ENCODE results near the gene IL1RL2.
A peak's percentile ranks its signal among the peaks of the same experiment; 100 is the strongest.

IL1RL2 gene

GRCh38 chr2:102217032-102217431 is 30.2 kb downstream of the IL1RL2 start:
- no peak overlapping the region for H3K27ac ChIP-seq (ENCODE audit: low read depth, low read length)
- no peaks in the 10 kb centered on the region for H3K4me1 ChIP-seq (ENCODE audit: control insufficient read depth in 5 of 5, insufficient read depth in 5 of 5, low read length in 5 of 5)
- H3K9ac ChIP-seq (ENCODE audit: low read length in 5 of 5) = no peak overlapping the region
- peaks cover 10 to 37% (median 24%) of the 10 kb centered on the region in 5 donors for H3K9me3 ChIP-seq (ENCODE audit: control insufficient read depth in 5 of 5, low read length in 5 of 5)
- H3K36me3 ChIP-seq (ENCODE audit: control insufficient read depth in 5 of 5, insufficient read depth in 5 of 5, low read length in 5 of 5) = no peaks in the 10 kb centered on the region
- no peaks in the 10 kb centered on the region for H3K27me3 ChIP-seq (ENCODE audit: control insufficient read depth in 5 of 5, insufficient read depth in 4 of 5, low read length in 5 of 5)
- H3K4me3 ChIP-seq (ENCODE audit: low read depth in 1 of 5, low read length in 5 of 5) = no peak overlapping the region

- H3K4me1 ChIP-seq (ENCODE audit: control insufficient read depth in 5 of 5, insufficient read depth in 5 of 5, low read length in 5 of 5) = peaks cover 14 to 29% (median 28%) of the 10 kb centered on the region in 5 donors
- H3K36me3 ChIP-seq (ENCODE audit: control insufficient read depth in 5 of 5, insufficient read depth in 5 of 5, low read length in 5 of 5) = no peaks in the 10 kb centered on the region
- no peak overlapping the region for H3K4me3 ChIP-seq (ENCODE audit: low read depth in 1 of 5, low read length in 5 of 5)
- H3K9me3 ChIP-seq (ENCODE audit: control insufficient read depth in 5 of 5, low read length in 5 of 5) = no peaks in the 10 kb centered on the region
- H3K9ac ChIP-seq (ENCODE audit: low read length in 5 of 5) = no peak overlapping the region
- H3K27ac ChIP-seq (ENCODE audit: low read depth, low read length) = no peak overlapping the region
- H3K27me3 ChIP-seq (ENCODE audit: control insufficient read depth in 5 of 5, insufficient read depth in 4 of 5, low read length in 5 of 5) = peaks cover 0 to 3% (median 0%) of the 10 kb centered on the region in 5 donors
Observed at GRCh38 chr2:102224824-102225739, 38.3 kb downstream of the IL1RL2 start.

- H3K4me1 ChIP-seq (ENCODE audit: control insufficient read depth in 5 of 5, insufficient read depth in 5 of 5, low read length in 5 of 5) = peaks cover 14 to 29% (median 28%) of the 10 kb centered on the region in 5 donors
- H3K27me3 ChIP-seq (ENCODE audit: control insufficient read depth in 5 of 5, insufficient read depth in 4 of 5, low read length in 5 of 5) = peaks cover 0 to 3% (median 0%) of the 10 kb centered on the region in 5 donors
- no peaks in the 10 kb centered on the region for H3K9me3 ChIP-seq (ENCODE audit: control insufficient read depth in 5 of 5, low read length in 5 of 5)
- no peak overlapping the region for H3K4me3 ChIP-seq (ENCODE audit: low read depth in 1 of 5, low read length in 5 of 5)
- peak overlapping the region in 1 of 5 donors; percentile 54 for H3K9ac ChIP-seq (ENCODE audit: low read length in 5 of 5)
- peak overlapping the region; percentile 94 for H3K27ac ChIP-seq (ENCODE audit: low read depth, low read length)
- H3K36me3 ChIP-seq (ENCODE audit: control insufficient read depth in 5 of 5, insufficient read depth in 5 of 5, low read length in 5 of 5) = no peaks in the 10 kb centered on the region
Observed at GRCh38 chr2:102226171-102226570, 39.3 kb downstream of the IL1RL2 start.

- H3K4me1 ChIP-seq (ENCODE audit: control insufficient read depth in 5 of 5, insufficient read depth in 5 of 5, low read length in 5 of 5) = peaks cover 14 to 29% (median 28%) of the 10 kb centered on the region in 5 donors
- no peaks in the 10 kb centered on the region for H3K9me3 ChIP-seq (ENCODE audit: control insufficient read depth in 5 of 5, low read length in 5 of 5)
- peaks cover 0 to 3% (median 0%) of the 10 kb centered on the region in 5 donors for H3K27me3 ChIP-seq (ENCODE audit: control insufficient read depth in 5 of 5, insufficient read depth in 4 of 5, low read length in 5 of 5)
- H3K9ac ChIP-seq (ENCODE audit: low read length in 5 of 5) = peak overlapping the region; percentile 49 to 78 (median 74)
- H3K27ac ChIP-seq (ENCODE audit: low read depth, low read length) = peak overlapping the region; percentile 94
- H3K36me3 ChIP-seq (ENCODE audit: control insufficient read depth in 5 of 5, insufficient read depth in 5 of 5, low read length in 5 of 5) = no peaks in the 10 kb centered on the region
- H3K4me3 ChIP-seq (ENCODE audit: low read depth in 1 of 5, low read length in 5 of 5) = peak overlapping the region in 3 of 5 donors; percentile 16 to 59 (median 33)
Observed at GRCh38 chr2:102226612-102227391, 40.0 kb downstream of the IL1RL2 start.

- Histone ChIP-seq H3K36me3 (ENCODE audit: control insufficient read depth in 5 of 5, insufficient read depth in 5 of 5, low read length in 5 of 5) (no peaks in the 10 kb centered on the region), H3K9ac (ENCODE audit: low read length in 5 of 5) (peak overlapping the region in 1 of 5 donors; percentile 28), H3K4me3 (ENCODE audit: low read depth in 1 of 5, low read length in 5 of 5) (no peak overlapping the region)
Observed at GRCh38 chr2:102229141-102229769, 42.4 kb downstream of the IL1RL2 start.

GRCh38 chr2:102230410-102230909 is 43.6 kb downstream of the IL1RL2 start:
- H3K9ac ChIP-seq (ENCODE audit: low read length in 5 of 5) = no peak overlapping the region
- H3K4me1 ChIP-seq (ENCODE audit: control insufficient read depth in 5 of 5, insufficient read depth in 5 of 5, low read length in 5 of 5) = peaks cover 14 to 29% (median 28%) of the 10 kb centered on the region in 5 donors
- H3K4me3 ChIP-seq (ENCODE audit: low read depth in 1 of 5, low read length in 5 of 5) = no peak overlapping the region
- no peaks in the 10 kb centered on the region for H3K9me3 ChIP-seq (ENCODE audit: control insufficient read depth in 5 of 5, low read length in 5 of 5)
- H3K36me3 ChIP-seq (ENCODE audit: control insufficient read depth in 5 of 5, insufficient read depth in 5 of 5, low read length in 5 of 5) = no peaks in the 10 kb centered on the region
- peaks cover 0 to 3% (median 0%) of the 10 kb centered on the region in 5 donors for H3K27me3 ChIP-seq (ENCODE audit: control insufficient read depth in 5 of 5, insufficient read depth in 4 of 5, low read length in 5 of 5)
- peak overlapping the region; percentile 94 for H3K27ac ChIP-seq (ENCODE audit: low read depth, low read length)

More at GRCh38 chr2:102229141-102229769, 42.4 kb downstream of the IL1RL2 start:
- H3K27me3 ChIP-seq (ENCODE audit: control insufficient read depth in 5 of 5, insufficient read depth in 4 of 5, low read length in 5 of 5) = peaks cover 0 to 3% (median 0%) of the 10 kb centered on the region in 5 donors
- peaks cover 14 to 29% (median 28%) of the 10 kb centered on the region in 5 donors for H3K4me1 ChIP-seq (ENCODE audit: control insufficient read depth in 5 of 5, insufficient read depth in 5 of 5, low read length in 5 of 5)
- H3K27ac ChIP-seq (ENCODE audit: low read depth, low read length) = peak overlapping the region; percentile 94
- H3K9me3 ChIP-seq (ENCODE audit: control insufficient read depth in 5 of 5, low read length in 5 of 5) = no peaks in the 10 kb centered on the region

- Histone ChIP-seq H3K27ac (ENCODE audit: low read depth, low read length) (no peak overlapping the region), H3K9me3 (ENCODE audit: control insufficient read depth in 5 of 5, low read length in 5 of 5) (no peaks in the 10 kb centered on the region), H3K27me3 (ENCODE audit: control insufficient read depth in 5 of 5, insufficient read depth in 4 of 5, low read length in 5 of 5) (no peaks in the 10 kb centered on the region), H3K4me1 (ENCODE audit: control insufficient read depth in 5 of 5, insufficient read depth in 5 of 5, low read length in 5 of 5) (peaks cover 7 to 14% (median 12%) of the 10 kb centered on the region in 5 donors), H3K9ac (ENCODE audit: low read length in 5 of 5) (no peak overlapping the region), H3K36me3 (ENCODE audit: control insufficient read depth in 5 of 5, insufficient read depth in 5 of 5, low read length in 5 of 5) (no peaks in the 10 kb centered on the region), H3K4me3 (ENCODE audit: low read depth in 1 of 5, low read length in 5 of 5) (no peak overlapping the region)
Observed at GRCh38 chr2:102233132-102233884, 46.5 kb downstream of the IL1RL2 start.

- H3K27ac ChIP-seq (ENCODE audit: low read depth, low read length) = no peak overlapping the region
- no peak overlapping the region for H3K9ac ChIP-seq (ENCODE audit: low read length in 5 of 5)
- H3K36me3 ChIP-seq (ENCODE audit: control insufficient read depth in 5 of 5, insufficient read depth in 5 of 5, low read length in 5 of 5) = no peaks in the 10 kb centered on the region
- H3K27me3 ChIP-seq (ENCODE audit: control insufficient read depth in 5 of 5, insufficient read depth in 4 of 5, low read length in 5 of 5) = no peaks in the 10 kb centered on the region
- H3K9me3 ChIP-seq (ENCODE audit: control insufficient read depth in 5 of 5, low read length in 5 of 5) = no peaks in the 10 kb centered on the region
- peaks cover 2 to 18% (median 9%) of the 10 kb centered on the region in 5 donors for H3K4me1 ChIP-seq (ENCODE audit: control insufficient read depth in 5 of 5, insufficient read depth in 5 of 5, low read length in 5 of 5)
- H3K4me3 ChIP-seq (ENCODE audit: low read depth in 1 of 5, low read length in 5 of 5) = no peak overlapping the region
Observed at GRCh38 chr2:102235042-102235473, 48.2 kb downstream of the IL1RL2 start.

GRCh38 chr2:102235491-102235890 is 48.7 kb downstream of the IL1RL2 start:
- no peak overlapping the region for H3K4me3 ChIP-seq (ENCODE audit: low read depth in 1 of 5, low read length in 5 of 5)
- no peak overlapping the region for H3K27ac ChIP-seq (ENCODE audit: low read depth, low read length)
- H3K36me3 ChIP-seq (ENCODE audit: control insufficient read depth in 5 of 5, insufficient read depth in 5 of 5, low read length in 5 of 5) = no peaks in the 10 kb centered on the region
- H3K4me1 ChIP-seq (ENCODE audit: control insufficient read depth in 5 of 5, insufficient read depth in 5 of 5, low read length in 5 of 5) = peaks cover 2 to 23% (median 12%) of the 10 kb centered on the region in 5 donors
- H3K9ac ChIP-seq (ENCODE audit: low read length in 5 of 5) = no peak overlapping the region
- H3K27me3 ChIP-seq (ENCODE audit: control insufficient read depth in 5 of 5, insufficient read depth in 4 of 5, low read length in 5 of 5) = no peaks in the 10 kb centered on the region
- no peaks in the 10 kb centered on the region for H3K9me3 ChIP-seq (ENCODE audit: control insufficient read depth in 5 of 5, low read length in 5 of 5)

Data from subcutaneous abdominal adipose tissue (tissue), 5 donors.